Ascending aorta (tissue), 2 donors: Measurements from ENCODE around the gene EPB41L5. TPM values are rescaled to one million over a fixed set of nuclear protein-coding genes. Genes with fewer than 3 reads are reported as not detected.

ENCODE experiments used
- DNase-seq, 2 donors: peaks; one replicate each; pipeline ENCODE4 v3.0.0-alpha.2; 2019; ENCODE audit warnings: low spot score in 2 of 2
- H3K27ac ChIP-seq, 2 donors: fragments of 200-600 bp; sonication (generic); one replicate each; pipeline ENCODE4 v1.5.1; 2016 to 2017; ENCODE audit warnings: mild to moderate bottlenecking in 1 of 2
- H3K27me3 ChIP-seq: fragments of 200-600 bp; sonication (generic); one replicate; pipeline ENCODE4 v1.5.1; 2017
- H3K36me3 ChIP-seq, 2 donors: fragments of 200-600 bp; sonication (generic); one replicate each; pipeline ENCODE4 v1.5.1; 2016
- H3K4me1 ChIP-seq, 2 donors: fragments of 200-600 bp; sonication (generic); one replicate each; pipeline ENCODE4 v1.5.1; 2016 to 2017; ENCODE audit warnings: mild to moderate bottlenecking in 1 of 2
- H3K4me3 ChIP-seq, 2 donors: fragments of 200-600 bp; sonication (generic); one replicate each; pipeline ENCODE4 v1.5.1; 2016 to 2017; ENCODE audit warnings: mild to moderate bottlenecking in 1 of 2
- H3K9me3 ChIP-seq, 2 donors: fragments of 200-600 bp; sonication (generic); one replicate each; pipeline ENCODE4 v1.5.1; 2016
- CTCF ChIP-seq, 3 experiments: fragments of 200-600 bp in 2 of 3; fragments of 450-650 bp in 1 of 3; sonication (generic) in 2 of 3; IDR thresholded peaks; one replicate each; pipeline ENCODE4 v1.5.1; 2016 to 2019; ENCODE audit warnings: antibody characterized with exemption in 3 of 3, mild to moderate bottlenecking in 1 of 3, moderate library complexity in 1 of 3
- intact Hi-C: fragments of 100-400 bp; cut with DNase I; formaldehyde crosslinking; loops from one replicate; pipeline ENCODE4 v1.15.1; 2023
- total RNA-seq: library from RNA; depleted of rRNA; stranded (reverse); fragments of >200 nt; gene quantifications from one replicate; pipeline ENCODE4 v1.1.0, GENCODE V29; 2016

EPB41L5 gene
- total RNA-seq, 1 donor from 2014 or later: 11.7 TPM

GRCh38 chr2:120052597-120052996, 39.7 kb downstream of the EPB41L5 start:
- no peak overlapping the region for H3K4me3 ChIP-seq
- H3K27me3 ChIP-seq: no peaks in the 10 kb centered on the region
- no peak for DNase-seq
- no peak for TF ChIP-seq CTCF (IDR thresholded peaks at IDR 0.05)
- peaks cover 0 to 3% of the 10 kb centered on the region in 2 donors for H3K36me3 ChIP-seq
- intact Hi-C loops: no loop called here
- H3K4me1 ChIP-seq: no peaks in the 10 kb centered on the region
- H3K27ac ChIP-seq: no peak overlapping the region
- peaks cover 6 to 27% of the 10 kb centered on the region in 2 donors for H3K9me3 ChIP-seq

GRCh38 chr2:120053891-120054290, 41.0 kb downstream of the EPB41L5 start:
- Histone ChIP-seq H3K9me3 (peaks cover 6 to 27% of the 10 kb centered on the region in 2 donors), H3K27me3 (no peaks in the 10 kb centered on the region), H3K4me1 (no peaks in the 10 kb centered on the region), H3K36me3 (peaks cover 0 to 3% of the 10 kb centered on the region in 2 donors), H3K27ac (no peak overlapping the region), H3K4me3 (no peak overlapping the region)
- TF ChIP-seq CTCF (IDR thresholded peaks at IDR 0.05): no peak
- intact Hi-C loops: no loop called here
- DNase-seq: no peak

DNA sequence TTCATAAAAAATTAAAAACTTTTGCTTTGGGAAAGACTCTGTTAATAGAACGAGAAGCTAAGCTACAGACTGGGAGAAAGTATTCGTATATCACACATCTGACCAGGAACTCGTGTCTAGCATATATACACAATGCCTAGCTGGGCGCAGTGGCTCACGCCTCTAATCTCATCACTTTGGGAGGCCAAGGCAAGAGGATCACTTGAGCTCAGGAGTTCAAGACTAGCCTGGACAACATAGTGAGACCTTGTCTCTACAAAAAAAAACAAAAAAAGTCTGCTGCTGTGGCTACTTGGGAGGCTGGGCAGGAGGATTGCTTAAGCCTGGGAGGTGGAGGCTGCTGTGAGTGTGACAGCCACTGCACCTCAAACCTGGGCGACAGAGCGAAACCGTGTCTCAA, 46.6 kb downstream of the EPB41L5 start:
- TF ChIP-seq CTCF (IDR thresholded peaks at IDR 0.05): no peak
- Histone ChIP-seq H3K9me3 (peaks cover 6 to 8% of the 10 kb centered on the region in 2 donors), H3K36me3 (no peaks in the 10 kb centered on the region), H3K4me1 (no peaks in the 10 kb centered on the region), H3K27me3 (no peaks in the 10 kb centered on the region), H3K27ac (no peak overlapping the region), H3K4me3 (no peak overlapping the region)
- no peak for DNase-seq
- intact Hi-C loops: no loop called here

GRCh38 chr2:120060088-120060623, 47.3 kb downstream of the EPB41L5 start:
- TF ChIP-seq CTCF (IDR thresholded peaks at IDR 0.05): no peak
- intact Hi-C loops: no loop called here
- H3K9me3 ChIP-seq: peaks cover 4 to 6% of the 10 kb centered on the region in 2 donors

GRCh38 chr2:120064664-120065063, 51.8 kb downstream of the EPB41L5 start:
- intact Hi-C loops: no loop called here
- no peak for TF ChIP-seq CTCF (IDR thresholded peaks at IDR 0.05)

More at GRCh38 chr2:120060088-120060623, 47.3 kb downstream of the EPB41L5 start:
- no peak for DNase-seq
- Histone ChIP-seq H3K4me3 (no peak overlapping the region), H3K27me3 (no peaks in the 10 kb centered on the region), H3K36me3 (no peaks in the 10 kb centered on the region), H3K27ac (no peak overlapping the region), H3K4me1 (no peaks in the 10 kb centered on the region)

More at GRCh38 chr2:120064664-120065063, 51.8 kb downstream of the EPB41L5 start:
- no peak overlapping the region for H3K27ac ChIP-seq
- H3K27me3 ChIP-seq: no peaks in the 10 kb centered on the region
- no peak for DNase-seq
- no peaks in the 10 kb centered on the region for H3K36me3 ChIP-seq
- no peaks in the 10 kb centered on the region for H3K9me3 ChIP-seq
- H3K4me3 ChIP-seq: no peak overlapping the region
- H3K4me1 ChIP-seq: no peaks in the 10 kb centered on the region
